Upper lobe of left lung (tissue), 4 donors: ENCODE results near the gene SKIC2.

Experiments used
- POLR2A ChIP-seq, 4 donors: fragments of 450-650 bp; IDR thresholded peaks; one replicate each; pipeline ENCODE4 v1.5.1; 2016 to 2017; ENCODE audit warnings: antibody characterized with exemption in 4 of 4, mild to moderate bottlenecking in 2 of 4
- POLR2AphosphoS5 ChIP-seq, 2 donors: sonication (generic); formaldehyde crosslinking; IDR thresholded peaks; one replicate each; pipeline ENCODE4 v1.5.1; 2017; ENCODE audit warnings: antibody characterized with exemption in 2 of 2
- TF ChIP-seq, protein P1 (sequence below), 6 experiments: fragments of 450-650 bp in 4 of 6; fragments of 200-600 bp in 2 of 6; sonication (generic) in 2 of 6; IDR thresholded peaks; one replicate each; pipeline ENCODE4 v1.5.1; 2016 to 2019; ENCODE audit warnings: antibody characterized with exemption in 6 of 6

DNA sequence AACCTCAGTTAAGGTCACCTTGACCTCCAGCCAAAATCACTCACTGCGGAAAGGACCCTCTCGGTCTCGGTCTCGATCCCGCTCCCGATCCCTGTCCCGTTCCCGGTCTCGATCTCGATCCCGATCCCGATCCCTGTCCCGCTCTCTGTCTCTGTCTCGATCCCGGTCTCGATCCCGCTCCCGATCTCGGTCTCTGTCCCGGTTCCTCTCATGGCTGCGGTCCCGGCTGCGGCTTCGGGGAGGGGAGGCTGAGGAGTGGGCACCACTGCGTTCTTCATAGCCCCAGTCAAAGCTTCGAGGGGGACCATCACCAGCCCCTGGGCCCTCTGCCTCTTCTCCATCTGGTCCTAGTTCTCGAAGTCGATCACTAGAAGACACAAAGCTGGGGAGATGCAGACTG lies 4.5 kb upstream of the SKIC2 start:
- TF ChIP-seq, protein P1, sequence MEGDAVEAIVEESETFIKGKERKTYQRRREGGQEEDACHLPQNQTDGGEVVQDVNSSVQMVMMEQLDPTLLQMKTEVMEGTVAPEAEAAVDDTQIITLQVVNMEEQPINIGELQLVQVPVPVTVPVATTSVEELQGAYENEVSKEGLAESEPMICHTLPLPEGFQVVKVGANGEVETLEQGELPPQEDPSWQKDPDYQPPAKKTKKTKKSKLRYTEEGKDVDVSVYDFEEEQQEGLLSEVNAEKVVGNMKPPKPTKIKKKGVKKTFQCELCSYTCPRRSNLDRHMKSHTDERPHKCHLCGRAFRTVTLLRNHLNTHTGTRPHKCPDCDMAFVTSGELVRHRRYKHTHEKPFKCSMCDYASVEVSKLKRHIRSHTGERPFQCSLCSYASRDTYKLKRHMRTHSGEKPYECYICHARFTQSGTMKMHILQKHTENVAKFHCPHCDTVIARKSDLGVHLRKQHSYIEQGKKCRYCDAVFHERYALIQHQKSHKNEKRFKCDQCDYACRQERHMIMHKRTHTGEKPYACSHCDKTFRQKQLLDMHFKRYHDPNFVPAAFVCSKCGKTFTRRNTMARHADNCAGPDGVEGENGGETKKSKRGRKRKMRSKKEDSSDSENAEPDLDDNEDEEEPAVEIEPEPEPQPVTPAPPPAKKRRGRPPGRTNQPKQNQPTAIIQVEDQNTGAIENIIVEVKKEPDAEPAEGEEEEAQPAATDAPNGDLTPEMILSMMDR (IDR thresholded peaks at IDR 0.05): no peak
- no peak for TF ChIP-seq POLR2AphosphoS5 (IDR thresholded peaks at IDR 0.05)
- TF ChIP-seq POLR2A (IDR thresholded peaks at IDR 0.05): no peak
